Thyroid gland (tissue), 4 donors: ENCODE data around the gene CBARP.

ENCODE experiments used
- POLR2A ChIP-seq, 2 donors: fragments of 450-650 bp; IDR thresholded peaks; one replicate each; pipeline ENCODE4 v1.6.1; 2017; ENCODE audit warnings: antibody characterized with exemption in 2 of 2, mild to moderate bottlenecking in 2 of 2, moderate library complexity in 1 of 2
- TF ChIP-seq, protein P1 (sequence below), 6 experiments: fragments of 200-600 bp in 3 of 6; fragments of 450-650 bp in 3 of 6; sonication (generic) in 3 of 6; IDR thresholded peaks; one replicate each; pipeline ENCODE4 v1.5.1; 2016 to 2019; ENCODE audit warnings: antibody characterized with exemption in 6 of 6, mild to moderate bottlenecking in 2 of 6, inconsistent platforms in 1 of 6, moderate library complexity in 1 of 6

DNA sequence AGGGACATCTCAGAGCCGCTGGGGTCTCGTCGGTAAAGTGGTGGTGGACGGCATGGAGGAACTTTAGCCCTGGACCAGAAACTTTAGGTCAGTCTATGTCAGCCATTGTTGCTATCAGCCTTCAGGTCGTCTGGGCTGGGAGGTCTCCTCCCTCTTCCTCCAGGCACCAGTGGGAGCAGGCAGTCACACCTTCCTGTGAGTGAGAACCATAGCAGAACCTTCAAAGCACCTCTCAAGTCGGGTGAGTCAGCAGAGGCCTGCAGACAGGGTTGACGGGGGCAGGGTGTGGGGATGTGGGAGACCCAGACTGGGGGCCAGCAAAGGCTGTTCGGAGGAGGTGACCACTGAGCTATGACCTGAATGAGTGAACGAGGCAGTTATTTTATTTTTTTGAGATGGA lies 48.4 kb downstream of the CBARP start:
- TF ChIP-seq, protein P1, sequence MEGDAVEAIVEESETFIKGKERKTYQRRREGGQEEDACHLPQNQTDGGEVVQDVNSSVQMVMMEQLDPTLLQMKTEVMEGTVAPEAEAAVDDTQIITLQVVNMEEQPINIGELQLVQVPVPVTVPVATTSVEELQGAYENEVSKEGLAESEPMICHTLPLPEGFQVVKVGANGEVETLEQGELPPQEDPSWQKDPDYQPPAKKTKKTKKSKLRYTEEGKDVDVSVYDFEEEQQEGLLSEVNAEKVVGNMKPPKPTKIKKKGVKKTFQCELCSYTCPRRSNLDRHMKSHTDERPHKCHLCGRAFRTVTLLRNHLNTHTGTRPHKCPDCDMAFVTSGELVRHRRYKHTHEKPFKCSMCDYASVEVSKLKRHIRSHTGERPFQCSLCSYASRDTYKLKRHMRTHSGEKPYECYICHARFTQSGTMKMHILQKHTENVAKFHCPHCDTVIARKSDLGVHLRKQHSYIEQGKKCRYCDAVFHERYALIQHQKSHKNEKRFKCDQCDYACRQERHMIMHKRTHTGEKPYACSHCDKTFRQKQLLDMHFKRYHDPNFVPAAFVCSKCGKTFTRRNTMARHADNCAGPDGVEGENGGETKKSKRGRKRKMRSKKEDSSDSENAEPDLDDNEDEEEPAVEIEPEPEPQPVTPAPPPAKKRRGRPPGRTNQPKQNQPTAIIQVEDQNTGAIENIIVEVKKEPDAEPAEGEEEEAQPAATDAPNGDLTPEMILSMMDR (IDR thresholded peaks at IDR 0.05) = no peak
- peak in 1 of 2 donors; percentile 39 for TF ChIP-seq POLR2A (IDR thresholded peaks at IDR 0.05)
